NCI-H2196 treated with DMSO at 0.1 percent for 48 hours (cell line): Measurements from ENCODE around the gene APLNR.

Source experiments
- DNase-seq: peaks from one replicate; lab custom pipeline; 2025; ENCODE audit not compliant: unreplicated experiment; lab: John Stamatoyannopoulos, UW

The APLNR gene

GRCh38 chr11:57219021-57219627 is 17.9 kb downstream of the APLNR start:
- DNase-seq = no peak

DNA sequence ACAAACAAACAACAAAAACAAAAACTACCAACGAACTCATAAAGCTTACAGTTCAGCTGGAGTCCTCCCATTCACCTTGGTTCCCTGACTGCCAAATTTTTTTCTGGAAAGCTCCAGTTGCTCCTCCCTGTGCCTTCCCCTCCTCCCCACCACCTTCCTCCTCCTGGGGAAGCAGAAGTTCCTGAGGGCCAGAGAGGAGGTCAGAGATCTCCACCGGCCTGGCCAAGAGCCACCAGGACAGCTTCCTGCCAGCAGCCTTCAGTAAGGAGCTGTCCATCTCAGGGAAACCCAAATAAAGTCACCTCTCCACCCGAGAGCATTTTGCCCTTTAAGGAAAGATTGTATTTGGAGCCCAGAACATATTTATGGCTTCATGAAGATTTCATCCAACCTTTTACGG is 20.0 kb downstream of the APLNR start:
- no peak for DNase-seq

DNA sequence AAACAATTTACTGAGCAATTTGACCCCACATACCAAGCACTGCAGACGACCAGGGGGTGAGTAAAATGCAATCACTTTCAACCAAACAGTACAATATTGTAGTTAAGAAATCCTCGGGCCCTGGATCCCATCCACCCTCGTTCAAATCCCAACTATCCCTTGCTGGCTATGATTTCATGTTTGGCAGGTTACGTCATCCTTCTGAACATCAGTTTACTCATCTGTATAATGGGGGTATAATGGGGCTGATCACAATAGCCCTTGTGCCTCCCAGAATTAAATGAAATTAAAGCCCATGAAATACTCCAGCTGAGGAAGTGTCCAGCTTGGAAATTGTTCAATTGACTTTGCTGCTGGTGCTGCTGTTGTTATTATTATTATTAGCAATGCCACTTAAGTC is 20.6 kb downstream of the APLNR start:
- no peak for DNase-seq

- DNase-seq = no peak
These were observed 22.6 kb downstream of the APLNR start for GRCh38 chr11:57214494-57214893.

- DNase-seq = no peak
These were observed 23.0 kb downstream of the APLNR start for GRCh38 chr11:57214098-57214417.

DNA sequence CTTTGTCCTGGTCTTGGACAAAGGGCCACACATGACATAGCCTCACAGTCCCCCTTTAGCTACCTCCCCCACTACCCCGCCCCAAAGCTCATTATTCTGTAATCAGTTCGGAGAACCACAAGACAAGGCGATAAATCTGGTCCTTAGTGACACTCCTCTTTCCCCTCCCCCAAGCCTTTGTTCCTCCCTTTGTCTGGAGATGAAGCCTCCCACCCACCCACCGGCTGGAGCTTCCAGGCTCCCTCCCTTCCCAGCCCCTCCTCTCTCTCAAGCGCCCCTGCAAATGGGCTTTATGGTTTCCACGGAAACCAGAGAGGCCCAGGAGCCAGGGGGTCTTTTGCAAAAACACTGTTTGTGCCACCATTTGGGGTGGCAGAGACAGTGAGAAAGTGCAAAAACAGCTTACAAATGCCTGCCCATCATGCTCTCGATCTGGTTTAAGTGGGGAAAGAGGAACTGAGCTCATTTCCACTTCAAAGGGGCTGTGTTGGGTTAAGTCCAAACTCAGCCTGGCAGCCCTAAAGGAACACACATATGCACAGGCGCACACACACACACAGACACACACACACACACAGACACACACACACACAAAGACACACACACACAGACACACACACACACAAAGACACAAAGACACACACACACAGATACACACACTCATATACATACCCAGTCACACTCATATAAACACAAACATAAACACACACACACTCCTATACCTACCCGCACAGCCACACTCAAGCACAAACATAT is 23.5 kb downstream of the APLNR start:
- no peak for DNase-seq

DNA sequence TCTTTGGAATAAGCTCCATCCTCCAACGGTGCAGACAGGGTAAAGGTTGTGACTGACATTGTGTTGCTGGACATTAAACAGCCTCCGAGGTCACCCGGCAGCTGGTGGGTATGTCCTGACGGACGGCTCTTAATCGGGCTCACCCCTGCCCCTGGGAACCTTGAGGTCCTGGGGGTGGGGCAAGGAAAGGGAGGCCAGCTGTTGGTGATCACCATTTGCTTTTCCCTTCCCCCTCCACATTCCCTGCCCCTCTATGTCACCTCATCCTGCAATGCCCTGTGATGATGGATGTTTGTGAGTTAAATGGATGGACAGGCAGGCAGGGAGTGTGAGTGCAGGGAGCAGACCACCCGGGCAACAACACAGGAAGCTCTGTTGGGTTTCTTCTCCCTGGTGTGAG is 26.3 kb downstream of the APLNR start:
- no peak for DNase-seq

DNA sequence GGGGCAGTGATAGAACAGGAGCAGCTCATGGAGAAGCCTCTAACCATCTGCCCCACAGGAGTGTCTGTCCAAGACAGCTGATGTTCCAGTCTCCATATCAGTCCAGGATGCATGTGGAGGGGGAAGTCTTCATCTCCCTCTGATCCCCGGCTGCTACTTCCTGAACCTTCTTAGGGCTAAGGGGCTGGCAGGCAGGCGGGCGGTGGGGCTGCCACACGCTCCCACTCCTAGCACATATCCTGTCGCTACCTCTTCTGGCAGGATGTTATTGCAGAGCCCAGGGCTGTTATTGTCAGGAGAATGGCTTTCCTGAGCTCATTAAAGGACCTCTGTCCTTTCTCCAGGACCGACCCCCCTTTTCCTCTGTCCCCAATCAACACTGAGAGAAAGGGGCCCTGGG is 29.9 kb downstream of the APLNR start:
- no peak for DNase-seq

DNA sequence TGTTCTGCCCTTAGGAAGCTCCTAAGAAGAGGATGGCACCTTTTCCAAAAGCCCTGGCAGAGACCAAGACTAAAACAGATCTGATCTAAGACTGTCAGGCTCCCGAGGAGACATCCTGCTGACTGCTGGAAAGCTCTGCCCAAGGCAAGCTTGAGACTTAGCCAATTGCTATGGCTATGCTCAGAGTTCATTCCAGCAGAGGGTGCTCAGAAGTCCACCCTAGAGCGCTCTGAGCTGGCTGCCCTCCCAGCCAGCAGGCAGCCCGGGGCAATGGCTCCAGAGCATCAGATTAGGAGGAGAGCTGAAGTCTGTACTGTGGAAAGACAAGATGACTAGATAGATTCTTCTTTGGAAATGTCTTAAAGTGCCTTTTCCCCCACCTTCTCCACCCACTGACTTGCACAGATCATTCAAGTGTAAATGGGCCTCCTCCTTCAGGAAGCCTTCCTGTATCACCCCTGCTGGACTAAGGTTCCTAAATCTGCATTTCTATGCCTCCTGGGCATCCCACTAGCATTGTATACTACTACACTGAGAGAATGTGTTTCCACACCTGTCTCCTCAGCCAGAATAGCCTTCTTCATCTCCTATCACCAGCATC is 31.9 kb downstream of the APLNR start:
- DNase-seq = no peak

DNA sequence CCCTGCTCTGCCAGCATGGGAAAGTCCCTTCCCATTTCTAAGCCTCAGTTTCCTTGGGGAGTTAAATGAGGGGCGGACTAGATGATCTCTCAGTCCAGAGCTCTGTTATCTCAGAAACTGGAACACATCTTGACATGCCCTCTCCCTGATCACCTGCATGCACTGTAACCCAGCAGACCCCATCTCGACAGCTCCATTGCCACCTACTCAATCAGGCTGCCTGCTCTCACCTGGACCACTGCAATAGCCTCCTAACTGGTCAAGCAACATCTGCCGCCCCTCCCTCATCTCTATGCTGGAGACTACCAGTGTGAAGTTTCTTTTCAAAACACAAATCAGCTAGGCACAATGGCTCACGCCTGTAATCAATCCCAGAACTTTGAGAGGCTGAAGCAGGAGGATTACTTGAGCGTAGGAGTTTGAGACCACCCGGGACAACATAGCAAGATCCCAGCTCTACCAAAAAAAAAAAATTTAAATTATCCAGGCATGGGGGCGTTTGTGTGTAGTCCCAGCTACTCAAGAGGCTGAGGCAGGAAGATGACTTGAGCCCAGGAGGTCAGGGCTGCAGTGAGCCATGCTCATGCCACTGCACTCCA is 33.1 kb downstream of the APLNR start:
- DNase-seq = no peak

GRCh38 chr11:57203359-57203758 is 33.7 kb downstream of the APLNR start:
- DNase-seq = no peak

DNA sequence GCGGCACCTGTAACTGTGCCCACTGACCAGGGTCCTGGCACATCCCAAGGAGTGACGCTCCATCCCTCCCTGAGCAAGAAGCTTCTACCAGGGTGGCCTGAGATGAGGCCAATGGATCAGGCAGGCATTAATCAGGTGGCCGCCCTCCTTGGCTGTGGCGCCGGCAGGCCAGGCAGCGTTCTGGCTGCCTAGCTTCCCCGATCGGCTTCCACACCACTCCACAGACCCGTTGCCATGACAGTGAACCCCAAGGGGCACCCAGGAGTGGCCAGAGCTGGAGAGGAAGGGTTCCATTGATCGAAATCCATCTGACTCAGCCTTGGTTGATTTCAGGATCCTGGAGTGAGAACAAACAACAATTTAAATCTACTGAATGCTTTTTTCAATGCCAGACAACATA is 34.8 kb downstream of the APLNR start:
- DNase-seq = no peak

GRCh38 chr11:57200917-57201316 is 36.1 kb downstream of the APLNR start:
- no peak for DNase-seq

GRCh38 chr11:57199330-57199729 is 37.7 kb downstream of the APLNR start:
- DNase-seq = no peak

- DNase-seq = no peak
These were observed 39.3 kb downstream of the APLNR start for GRCh38 chr11:57197762-57198161.

GRCh38 chr11:57196596-57196995 is 40.5 kb downstream of the APLNR start:
- DNase-seq = no peak

GRCh38 chr11:57192316-57192715 is 44.7 kb downstream of the APLNR start:
- DNase-seq = no peak

- no peak for DNase-seq
These were observed 45.5 kb downstream of the APLNR start for GRCh38 chr11:57191311-57192219.

DNA sequence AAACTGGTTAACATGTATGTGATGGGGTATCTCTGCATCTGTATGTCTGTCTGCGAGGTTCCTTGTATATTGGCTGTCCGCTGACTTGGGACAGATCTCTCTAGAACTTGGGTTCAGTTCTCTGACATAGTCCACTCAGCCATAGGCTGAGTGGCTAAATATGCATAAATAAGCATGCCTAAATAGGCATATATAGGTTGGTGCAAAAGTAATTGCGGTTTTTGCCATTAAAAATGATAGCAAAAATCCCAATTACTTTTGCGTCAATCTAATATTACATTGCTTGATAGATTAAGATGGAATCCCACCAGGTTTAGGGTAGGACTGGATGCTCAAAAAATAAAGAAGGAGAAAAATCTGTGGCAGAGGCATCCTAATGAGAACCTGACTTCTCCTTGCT is 46.5 kb downstream of the APLNR start:
- DNase-seq = no peak
